ENCODE measurements around the gene GABRG3. TPM values are rescaled to one million over a fixed set of nuclear protein-coding genes. Genes with fewer than 3 reads are reported as not detected.

The GABRG3 gene
- total and polyA plus RNA-seq, 2 donors: 0.71 to 2.0 TPM

- Histone ChIP-seq H3K36me3 (ENCODE audit: control insufficient read depth in 2 of 2, insufficient read depth in 2 of 2, low read length in 1 of 2) (no peaks in the 10 kb centered on the region), H3K27ac (ENCODE audit: low read depth in 1 of 2, low read length in 1 of 2) (no peak overlapping the region), H3K4me1 (ENCODE audit: control insufficient read depth in 2 of 2, insufficient read depth in 2 of 2, low read length in 2 of 2) (no peaks in the 10 kb centered on the region), H3K9me3 (ENCODE audit: control insufficient read depth in 2 of 2, insufficient read depth in 1 of 2, low read length in 1 of 2) (peaks cover 2 to 14% of the 10 kb centered on the region in 2 donors), H3K27me3 (ENCODE audit: control insufficient read depth in 2 of 2, insufficient read depth in 1 of 2, low read length in 1 of 2) (no peaks in the 10 kb centered on the region), H3K4me3 (ENCODE audit: low read length in 2 of 2) (no peak overlapping the region)
- WGBS: 90% methylated on average over 10 of the region's 10 CpGs
- DNase-seq (ENCODE audit: low read depth in 6 of 9, low spot score in 9 of 9): no peak
These were observed 121.4 kb downstream of the GABRG3 start for GRCh38 chr15:27092390-27092789.

- Histone ChIP-seq H3K4me3 (ENCODE audit: low read length in 2 of 2) (no peak overlapping the region), H3K27ac (ENCODE audit: low read depth in 1 of 2, low read length in 1 of 2) (no peak overlapping the region), H3K4me1 (ENCODE audit: control insufficient read depth in 2 of 2, insufficient read depth in 2 of 2, low read length in 2 of 2) (no peaks in the 10 kb centered on the region), H3K9me3 (ENCODE audit: control insufficient read depth in 2 of 2, insufficient read depth in 1 of 2, low read length in 1 of 2) (peaks cover 0 to 3% of the 10 kb centered on the region in 2 donors), H3K36me3 (ENCODE audit: control insufficient read depth in 2 of 2, insufficient read depth in 2 of 2, low read length in 1 of 2) (no peaks in the 10 kb centered on the region), H3K27me3 (ENCODE audit: control insufficient read depth in 2 of 2, insufficient read depth in 1 of 2, low read length in 1 of 2) (no peaks in the 10 kb centered on the region)
- no peak for DNase-seq (ENCODE audit: low read depth in 6 of 9, low spot score in 9 of 9)
- WGBS: 91% methylated on average over 1 of the region's 1 CpG
These were observed 123.3 kb downstream of the GABRG3 start for GRCh38 chr15:27094235-27094634.

GRCh38 chr15:27095886-27096624 is 125.1 kb downstream of the GABRG3 start:
- WGBS: 87% methylated on average over 8 of the region's 8 CpGs
- DNase-seq (ENCODE audit: low read depth in 6 of 9, low spot score in 9 of 9): no peak
- no peaks in the 10 kb centered on the region for H3K27me3 ChIP-seq (ENCODE audit: control insufficient read depth in 2 of 2, insufficient read depth in 1 of 2, low read length in 1 of 2)
- no peaks in the 10 kb centered on the region for H3K4me1 ChIP-seq (ENCODE audit: control insufficient read depth in 2 of 2, insufficient read depth in 2 of 2, low read length in 2 of 2)
- H3K27ac ChIP-seq (ENCODE audit: low read depth in 1 of 2, low read length in 1 of 2): no peak overlapping the region
- H3K4me3 ChIP-seq (ENCODE audit: low read length in 2 of 2): no peak overlapping the region
- no peaks in the 10 kb centered on the region for H3K36me3 ChIP-seq (ENCODE audit: control insufficient read depth in 2 of 2, insufficient read depth in 2 of 2, low read length in 1 of 2)
- no peaks in the 10 kb centered on the region for H3K9me3 ChIP-seq (ENCODE audit: control insufficient read depth in 2 of 2, insufficient read depth in 1 of 2, low read length in 1 of 2)

GRCh38 chr15:27097506-27097905 is 126.5 kb downstream of the GABRG3 start:
- H3K9me3 ChIP-seq (ENCODE audit: control insufficient read depth in 2 of 2, insufficient read depth in 1 of 2, low read length in 1 of 2): no peaks in the 10 kb centered on the region
- WGBS: 88% methylated on average over 3 of the region's 3 CpGs
- H3K4me1 ChIP-seq (ENCODE audit: control insufficient read depth in 2 of 2, insufficient read depth in 2 of 2, low read length in 2 of 2): no peaks in the 10 kb centered on the region

GRCh38 chr15:27101982-27102381 is 131.0 kb downstream of the GABRG3 start:
- DNase-seq (ENCODE audit: low read depth in 6 of 9, low spot score in 9 of 9): no peak
- H3K27ac ChIP-seq (ENCODE audit: low read depth in 1 of 2, low read length in 1 of 2): no peak overlapping the region
- H3K4me3 ChIP-seq (ENCODE audit: low read length in 2 of 2): no peak overlapping the region
- H3K4me1 ChIP-seq (ENCODE audit: control insufficient read depth in 2 of 2, insufficient read depth in 2 of 2, low read length in 2 of 2): no peaks in the 10 kb centered on the region
- no peaks in the 10 kb centered on the region for H3K27me3 ChIP-seq (ENCODE audit: control insufficient read depth in 2 of 2, insufficient read depth in 1 of 2, low read length in 1 of 2)
- H3K36me3 ChIP-seq (ENCODE audit: control insufficient read depth in 2 of 2, insufficient read depth in 2 of 2, low read length in 1 of 2): no peaks in the 10 kb centered on the region
- H3K9me3 ChIP-seq (ENCODE audit: control insufficient read depth in 2 of 2, insufficient read depth in 1 of 2, low read length in 1 of 2): no peaks in the 10 kb centered on the region
- 86% methylated on average over 9 of the region's 9 CpGs for WGBS

More at GRCh38 chr15:27097506-27097905, 126.5 kb downstream of the GABRG3 start:
- Histone ChIP-seq H3K36me3 (ENCODE audit: control insufficient read depth in 2 of 2, insufficient read depth in 2 of 2, low read length in 1 of 2) (no peaks in the 10 kb centered on the region), H3K27ac (ENCODE audit: low read depth in 1 of 2, low read length in 1 of 2) (no peak overlapping the region), H3K4me3 (ENCODE audit: low read length in 2 of 2) (no peak overlapping the region), H3K27me3 (ENCODE audit: control insufficient read depth in 2 of 2, insufficient read depth in 1 of 2, low read length in 1 of 2) (no peaks in the 10 kb centered on the region)
- DNase-seq (ENCODE audit: low read depth in 6 of 9, low spot score in 9 of 9): no peak

GRCh38 chr15:27111323-27111722 is 140.3 kb downstream of the GABRG3 start:
- H3K27me3 ChIP-seq (ENCODE audit: control insufficient read depth in 2 of 2, insufficient read depth in 1 of 2, low read length in 1 of 2): no peaks in the 10 kb centered on the region

GRCh38 chr15:27114473-27114872 is 143.5 kb downstream of the GABRG3 start:
- no peak for DNase-seq (ENCODE audit: low read depth in 6 of 9, low spot score in 9 of 9)
- WGBS: 99% methylated on average over 1 of the region's 1 CpG
- Histone ChIP-seq H3K27me3 (ENCODE audit: control insufficient read depth in 2 of 2, insufficient read depth in 1 of 2, low read length in 1 of 2) (no peaks in the 10 kb centered on the region), H3K36me3 (ENCODE audit: control insufficient read depth in 2 of 2, insufficient read depth in 2 of 2, low read length in 1 of 2) (no peaks in the 10 kb centered on the region), H3K27ac (ENCODE audit: low read depth in 1 of 2, low read length in 1 of 2) (no peak overlapping the region), H3K4me3 (ENCODE audit: low read length in 2 of 2) (no peak overlapping the region), H3K9me3 (ENCODE audit: control insufficient read depth in 2 of 2, insufficient read depth in 1 of 2, low read length in 1 of 2) (no peaks in the 10 kb centered on the region), H3K4me1 (ENCODE audit: control insufficient read depth in 2 of 2, insufficient read depth in 2 of 2, low read length in 2 of 2) (no peaks in the 10 kb centered on the region)

More at GRCh38 chr15:27111323-27111722, 140.3 kb downstream of the GABRG3 start:
- no peaks in the 10 kb centered on the region for H3K36me3 ChIP-seq (ENCODE audit: control insufficient read depth in 2 of 2, insufficient read depth in 2 of 2, low read length in 1 of 2)
- no peak for DNase-seq (ENCODE audit: low read depth in 6 of 9, low spot score in 9 of 9)
- no peak overlapping the region for H3K4me3 ChIP-seq (ENCODE audit: low read length in 2 of 2)
- no peak overlapping the region for H3K27ac ChIP-seq (ENCODE audit: low read depth in 1 of 2, low read length in 1 of 2)
- H3K4me1 ChIP-seq (ENCODE audit: control insufficient read depth in 2 of 2, insufficient read depth in 2 of 2, low read length in 2 of 2): no peaks in the 10 kb centered on the region
- WGBS: 93% methylated on average over 4 of the region's 4 CpGs
- no peaks in the 10 kb centered on the region for H3K9me3 ChIP-seq (ENCODE audit: control insufficient read depth in 2 of 2, insufficient read depth in 1 of 2, low read length in 1 of 2)

GRCh38 chr15:27119695-27120266 is 148.8 kb downstream of the GABRG3 start:
- Histone ChIP-seq H3K36me3 (ENCODE audit: control insufficient read depth in 2 of 2, insufficient read depth in 2 of 2, low read length in 1 of 2) (no peaks in the 10 kb centered on the region), H3K4me1 (ENCODE audit: control insufficient read depth in 2 of 2, insufficient read depth in 2 of 2, low read length in 2 of 2) (no peaks in the 10 kb centered on the region), H3K27ac (ENCODE audit: low read depth in 1 of 2, low read length in 1 of 2) (no peak overlapping the region), H3K4me3 (ENCODE audit: low read length in 2 of 2) (no peak overlapping the region), H3K27me3 (ENCODE audit: control insufficient read depth in 2 of 2, insufficient read depth in 1 of 2, low read length in 1 of 2) (no peaks in the 10 kb centered on the region), H3K9me3 (ENCODE audit: control insufficient read depth in 2 of 2, insufficient read depth in 1 of 2, low read length in 1 of 2) (no peaks in the 10 kb centered on the region)
- no peak for DNase-seq (ENCODE audit: low read depth in 6 of 9, low spot score in 9 of 9)
- WGBS: 80% methylated on average over 5 of the region's 5 CpGs

GRCh38 chr15:27121672-27122071 is 150.7 kb downstream of the GABRG3 start:
- Histone ChIP-seq H3K4me3 (ENCODE audit: low read length in 2 of 2) (no peak overlapping the region), H3K9me3 (ENCODE audit: control insufficient read depth in 2 of 2, insufficient read depth in 1 of 2, low read length in 1 of 2) (no peaks in the 10 kb centered on the region), H3K27me3 (ENCODE audit: control insufficient read depth in 2 of 2, insufficient read depth in 1 of 2, low read length in 1 of 2) (no peaks in the 10 kb centered on the region), H3K27ac (ENCODE audit: low read depth in 1 of 2, low read length in 1 of 2) (no peak overlapping the region), H3K36me3 (ENCODE audit: control insufficient read depth in 2 of 2, insufficient read depth in 2 of 2, low read length in 1 of 2) (no peaks in the 10 kb centered on the region), H3K4me1 (ENCODE audit: control insufficient read depth in 2 of 2, insufficient read depth in 2 of 2, low read length in 2 of 2) (no peaks in the 10 kb centered on the region)
- 95% methylated on average over 2 of the region's 2 CpGs for WGBS
- no peak for DNase-seq (ENCODE audit: low read depth in 6 of 9, low spot score in 9 of 9)
